Measurements from ENCODE around the gene CBX1. TPM values are rescaled to one million over a fixed set of nuclear protein-coding genes. Genes with fewer than 3 reads are reported as not detected.

The CBX1 gene
- total RNA-seq, 4 donors from 2014 or later: 3.7 to 28.3 (median 12.8) TPM

DNA sequence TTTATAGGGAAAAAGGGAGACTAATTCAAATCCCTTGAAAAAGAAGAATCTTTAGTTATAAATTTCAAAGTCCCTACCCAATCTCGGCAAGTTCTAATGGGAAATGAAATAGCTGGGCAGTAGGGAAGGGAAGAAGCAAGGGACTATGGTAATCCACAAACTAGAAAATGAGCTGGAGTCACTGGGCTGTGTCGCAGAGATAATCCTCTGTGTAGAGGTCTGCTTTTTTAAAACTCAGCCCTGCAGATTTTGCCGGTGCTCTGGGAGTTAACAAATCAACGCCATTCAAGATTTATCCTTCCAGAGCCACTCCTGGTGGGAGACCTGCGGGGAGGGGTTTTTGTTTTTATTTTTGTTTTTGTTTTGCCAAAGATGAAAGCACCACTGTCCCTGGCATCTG, 27.1 kb upstream of the CBX1 start:
- Histone ChIP-seq H3K4me3 (no peak overlapping the region), H3K27me3 (no peaks in the 10 kb centered on the region), H3K36me3 (peaks cover 0 to 4% (median 0%) of the 10 kb centered on the region in 4 donors), H3K27ac (no peak overlapping the region), H3K9me3 (no peaks in the 10 kb centered on the region), H3K4me1 (peaks cover 0 to 3% (median 0%) of the 10 kb centered on the region in 4 donors)
- in situ Hi-C loops (cut with MboI; ENCODE audit: low pct_ligation_motif_present in 1 of 4, low pct_unique_long_range_greater_than_20kb in 1 of 4, low sequenced_read_pairs in 3 of 4): loop anchor here in 2 of 4 donors (5.0 kb wide), 2 partner anchors 46 to 96 kb away; no protein-coding TSS in a partner anchor
- no peak for DNase-seq
- TF ChIP-seq POLR2AphosphoS5 (IDR thresholded peaks at IDR 0.05) (no peak), POLR2A (IDR thresholded peaks at IDR 0.05) (no peak), EP300 (IDR thresholded peaks at IDR 0.05; ENCODE audit: low read depth) (no peak)
- TF ChIP-seq, protein P1, sequence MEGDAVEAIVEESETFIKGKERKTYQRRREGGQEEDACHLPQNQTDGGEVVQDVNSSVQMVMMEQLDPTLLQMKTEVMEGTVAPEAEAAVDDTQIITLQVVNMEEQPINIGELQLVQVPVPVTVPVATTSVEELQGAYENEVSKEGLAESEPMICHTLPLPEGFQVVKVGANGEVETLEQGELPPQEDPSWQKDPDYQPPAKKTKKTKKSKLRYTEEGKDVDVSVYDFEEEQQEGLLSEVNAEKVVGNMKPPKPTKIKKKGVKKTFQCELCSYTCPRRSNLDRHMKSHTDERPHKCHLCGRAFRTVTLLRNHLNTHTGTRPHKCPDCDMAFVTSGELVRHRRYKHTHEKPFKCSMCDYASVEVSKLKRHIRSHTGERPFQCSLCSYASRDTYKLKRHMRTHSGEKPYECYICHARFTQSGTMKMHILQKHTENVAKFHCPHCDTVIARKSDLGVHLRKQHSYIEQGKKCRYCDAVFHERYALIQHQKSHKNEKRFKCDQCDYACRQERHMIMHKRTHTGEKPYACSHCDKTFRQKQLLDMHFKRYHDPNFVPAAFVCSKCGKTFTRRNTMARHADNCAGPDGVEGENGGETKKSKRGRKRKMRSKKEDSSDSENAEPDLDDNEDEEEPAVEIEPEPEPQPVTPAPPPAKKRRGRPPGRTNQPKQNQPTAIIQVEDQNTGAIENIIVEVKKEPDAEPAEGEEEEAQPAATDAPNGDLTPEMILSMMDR (IDR thresholded peaks at IDR 0.05): no peak
- intact Hi-C loops (cut with DNase I; ENCODE audit: low total_unique reads): loop anchor here (10.0 kb wide), 1 partner anchor 54 kb away; no protein-coding TSS in a partner anchor
- WGBS, 2 donors (ENCODE audit: low coverage in 1 of 2): 61% methylated on average over 5 of the region's 5 CpGs

DNA sequence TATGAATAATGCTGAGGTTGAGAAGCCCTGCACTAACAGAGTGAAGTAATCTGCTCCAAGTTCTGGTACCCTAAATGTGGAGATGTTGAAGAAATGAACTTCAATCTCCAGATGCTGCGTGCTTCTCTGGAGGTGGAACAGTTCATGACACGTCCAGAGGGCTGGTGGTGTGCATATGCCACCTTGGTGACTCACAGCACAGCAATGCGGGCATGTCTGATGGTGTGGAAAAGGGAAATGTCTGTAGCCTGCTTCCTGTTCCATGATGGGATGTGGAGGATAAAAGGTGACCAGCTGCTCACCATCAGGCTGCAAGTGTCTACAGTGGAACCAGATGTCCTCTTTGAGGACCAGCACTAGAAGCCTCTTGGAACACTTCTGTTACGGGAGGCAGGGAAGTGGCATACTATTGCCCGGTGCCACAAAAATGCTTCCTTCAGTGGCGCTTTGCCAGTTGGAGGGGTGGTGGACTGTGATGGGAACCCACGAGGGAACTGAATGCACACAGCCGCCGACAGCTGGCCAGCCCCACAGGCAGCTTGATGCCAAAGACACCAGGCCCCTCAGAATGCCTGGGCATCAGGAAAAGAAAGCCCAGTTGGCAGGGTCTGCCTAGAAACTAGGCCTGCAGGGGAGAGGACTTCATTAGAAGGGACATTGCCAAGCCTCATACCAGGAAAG, 26.2 kb upstream of the CBX1 start:
- intact Hi-C loops (cut with DNase I; ENCODE audit: low total_unique reads) (loop anchor here (10.0 kb wide), 1 partner anchor 53 kb away; no protein-coding TSS in a partner anchor), in situ Hi-C loops (cut with MboI; ENCODE audit: low pct_ligation_motif_present in 1 of 4, low pct_unique_long_range_greater_than_20kb in 1 of 4, low sequenced_read_pairs in 3 of 4) (loop anchor here in 2 of 4 donors (5.0 kb wide), 2 partner anchors 45 to 95 kb away; no protein-coding TSS in a partner anchor)
- H3K9me3 ChIP-seq: no peaks in the 10 kb centered on the region
- no peak overlapping the region for H3K27ac ChIP-seq
- H3K4me3 ChIP-seq: no peak overlapping the region
- 86 to 100% methylated on average over 1 to 9 of the region's 9 CpGs for WGBS, 2 donors (ENCODE audit: low coverage in 1 of 2)
- TF ChIP-seq POLR2AphosphoS5 (IDR thresholded peaks at IDR 0.05) (no peak), POLR2A (IDR thresholded peaks at IDR 0.05) (no peak), EP300 (IDR thresholded peaks at IDR 0.05; ENCODE audit: low read depth) (no peak)
- TF ChIP-seq, protein P1 (IDR thresholded peaks at IDR 0.05): no peak
- H3K4me1 ChIP-seq: peaks cover 0 to 3% (median 0%) of the 10 kb centered on the region in 4 donors
- no peak for DNase-seq
- peaks cover 0 to 11% (median 2%) of the 10 kb centered on the region in 4 donors for H3K36me3 ChIP-seq
- H3K27me3 ChIP-seq: no peaks in the 10 kb centered on the region

DNA sequence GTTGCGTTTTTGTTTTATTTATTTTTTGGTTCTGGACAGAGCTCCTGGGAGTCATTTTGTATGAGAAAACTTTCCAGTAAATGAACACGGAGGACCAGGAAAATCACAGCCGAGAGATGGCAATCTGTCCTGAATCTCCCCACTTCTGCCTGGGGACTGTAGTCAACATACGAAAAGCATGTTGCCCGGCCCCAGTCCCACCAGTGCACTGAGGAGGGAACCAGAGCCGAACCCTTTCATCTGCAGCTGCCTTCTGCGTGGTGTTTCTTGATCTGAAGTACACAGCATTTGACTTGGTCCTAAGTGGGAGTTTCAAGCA, 25.2 kb upstream of the CBX1 start:
- Histone ChIP-seq H3K27ac (no peak overlapping the region), H3K36me3 (peaks cover 0 to 21% (median 7%) of the 10 kb centered on the region in 4 donors), H3K4me3 (no peak overlapping the region), H3K9me3 (no peaks in the 10 kb centered on the region), H3K27me3 (no peaks in the 10 kb centered on the region), H3K4me1 (peaks cover 0 to 3% (median 0%) of the 10 kb centered on the region in 4 donors)
- intact Hi-C loops (cut with DNase I; ENCODE audit: low total_unique reads) (loop anchor here (10.0 kb wide), 1 partner anchor 52 kb away; no protein-coding TSS in a partner anchor), in situ Hi-C loops (cut with MboI; ENCODE audit: low pct_ligation_motif_present in 1 of 4, low pct_unique_long_range_greater_than_20kb in 1 of 4, low sequenced_read_pairs in 3 of 4) (loop anchor here in 2 of 4 donors (5.0 kb wide), 2 partner anchors 44 to 94 kb away; no protein-coding TSS in a partner anchor)
- WGBS, 2 donors (ENCODE audit: low coverage in 1 of 2): 67 to 82% methylated on average over 1 to 7 of the region's 7 CpGs
- TF ChIP-seq POLR2A (IDR thresholded peaks at IDR 0.05): no peak
- TF ChIP-seq EP300 (IDR thresholded peaks at IDR 0.05; ENCODE audit: low read depth): no peak
- TF ChIP-seq, protein P1 (IDR thresholded peaks at IDR 0.05): no peak
- no peak for TF ChIP-seq POLR2AphosphoS5 (IDR thresholded peaks at IDR 0.05)
- DNase-seq: no peak

DNA sequence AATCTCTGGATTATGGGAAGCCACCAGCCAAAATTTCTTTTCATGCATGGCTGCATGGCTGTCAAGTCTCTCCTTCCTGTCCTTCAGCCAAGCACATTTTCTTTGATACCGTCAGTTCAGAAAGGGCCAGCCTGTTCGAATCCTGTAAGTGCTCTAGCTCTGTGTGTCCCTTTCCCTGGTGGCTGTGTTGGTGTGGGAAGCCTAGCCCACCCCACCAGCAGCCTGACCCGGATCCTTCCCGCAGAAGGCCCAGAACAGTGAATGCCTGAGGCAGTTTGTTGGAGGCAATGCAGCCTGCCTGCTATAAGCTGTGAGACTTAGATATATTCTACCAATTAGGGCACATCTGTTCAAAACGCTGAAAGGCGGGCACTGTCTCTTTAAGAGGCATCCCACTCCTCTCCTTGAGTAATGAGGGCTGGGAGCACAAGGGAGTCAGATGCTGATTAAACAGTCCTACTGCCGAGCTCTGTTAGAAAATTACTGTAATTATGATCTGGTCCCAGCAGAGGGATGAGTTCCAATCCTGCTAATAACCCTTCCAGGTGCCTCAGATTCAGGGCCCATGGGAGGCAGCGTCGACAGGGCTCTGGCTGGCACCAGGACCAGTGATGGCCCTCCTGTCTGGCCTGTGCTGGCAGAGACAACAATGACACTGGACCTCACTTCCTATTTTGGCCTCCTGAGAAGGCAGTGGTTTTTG, 24.7 kb upstream of the CBX1 start:
- WGBS, 2 donors (ENCODE audit: low coverage in 1 of 2): 72 to 90% methylated on average over 2 to 9 of the region's 9 CpGs
- H3K4me1 ChIP-seq: peaks cover 0 to 2% (median 0%) of the 10 kb centered on the region in 4 donors
- in situ Hi-C loops (cut with MboI; ENCODE audit: low pct_ligation_motif_present in 1 of 4, low pct_unique_long_range_greater_than_20kb in 1 of 4, low sequenced_read_pairs in 3 of 4): loop anchor here in 2 of 4 donors (5.0 kb wide), 2 partner anchors 44 to 94 kb away; no protein-coding TSS in a partner anchor
- no peaks in the 10 kb centered on the region for H3K27me3 ChIP-seq
- H3K9me3 ChIP-seq: no peaks in the 10 kb centered on the region
- H3K4me3 ChIP-seq: no peak overlapping the region
- H3K27ac ChIP-seq: no peak overlapping the region
- TF ChIP-seq POLR2AphosphoS5 (IDR thresholded peaks at IDR 0.05) (no peak), POLR2A (IDR thresholded peaks at IDR 0.05) (no peak), EP300 (IDR thresholded peaks at IDR 0.05; ENCODE audit: low read depth) (no peak)
- TF ChIP-seq, protein P1 (IDR thresholded peaks at IDR 0.05): no peak
- no peak for DNase-seq
- peaks cover 0 to 27% (median 10%) of the 10 kb centered on the region in 4 donors for H3K36me3 ChIP-seq
- intact Hi-C loops (cut with DNase I; ENCODE audit: low total_unique reads): loop anchor here (10.0 kb wide), 1 partner anchor 51 kb away; no protein-coding TSS in a partner anchor

All from transverse colon (tissue), 4 donors.